ENCODE measurements around the gene TIMP2.
"Not testable (repeated sequence)": the region's sequence is repeated elsewhere in the genome, so short reads cannot be mapped to it uniquely, and the experiment has no call there.

Gene TIMP2

DNA sequence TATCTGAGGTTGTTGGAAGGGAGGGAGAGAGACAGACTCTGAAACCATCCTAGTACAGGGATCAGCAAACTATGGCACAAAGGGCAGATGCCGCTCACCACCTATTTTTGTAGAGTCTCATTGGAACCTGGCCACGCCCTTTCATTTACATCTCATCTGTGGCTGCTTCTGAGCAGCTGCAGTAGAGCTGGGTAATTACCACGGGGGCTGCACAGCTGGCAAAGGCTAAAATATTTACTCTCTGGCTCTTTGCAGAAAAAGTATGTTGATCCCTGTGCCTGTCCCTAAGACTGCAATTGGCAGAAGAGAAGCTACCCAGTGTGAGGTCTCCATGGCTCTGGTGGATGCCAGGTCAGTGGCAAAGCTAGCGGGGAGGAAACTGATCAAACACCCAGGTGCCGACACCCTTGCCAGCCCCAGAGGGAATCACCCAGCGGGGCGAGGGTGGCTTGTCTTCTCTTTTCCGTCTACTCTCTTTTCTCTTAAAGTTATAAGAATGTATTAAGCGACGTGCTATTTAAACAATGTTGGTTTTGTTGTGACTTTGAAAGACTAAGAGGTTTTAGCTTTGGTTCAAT, 36.2 kb downstream of the TIMP2 start:
- DNase-seq (ENCODE audit: low spot score), result no peak

DNA sequence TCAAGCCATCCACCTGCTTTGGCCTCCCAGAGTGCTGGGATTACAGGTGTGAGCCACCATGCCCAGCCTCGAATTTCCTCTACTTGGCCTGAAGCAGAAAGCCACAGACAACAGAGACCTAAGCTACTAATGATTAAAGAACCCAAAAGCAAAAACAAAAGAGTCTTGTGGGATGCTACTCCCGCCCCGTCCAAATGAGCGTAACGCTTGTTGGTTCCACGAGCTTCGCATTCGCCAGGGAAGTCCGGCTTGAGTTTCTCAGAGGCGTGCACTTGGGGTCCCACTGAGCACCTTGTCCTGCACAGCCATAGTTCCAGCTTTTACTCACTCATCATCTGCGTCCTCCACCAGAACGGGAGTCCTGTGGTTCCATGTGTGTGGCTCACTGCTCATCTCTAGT, 38.2 kb downstream of the TIMP2 start:
- no peak for DNase-seq (ENCODE audit: low spot score)

- no peak for DNase-seq (ENCODE audit: low spot score)
Measured at GRCh38 chr17:78885956-78886355, 39.2 kb downstream of the TIMP2 start.

DNA sequence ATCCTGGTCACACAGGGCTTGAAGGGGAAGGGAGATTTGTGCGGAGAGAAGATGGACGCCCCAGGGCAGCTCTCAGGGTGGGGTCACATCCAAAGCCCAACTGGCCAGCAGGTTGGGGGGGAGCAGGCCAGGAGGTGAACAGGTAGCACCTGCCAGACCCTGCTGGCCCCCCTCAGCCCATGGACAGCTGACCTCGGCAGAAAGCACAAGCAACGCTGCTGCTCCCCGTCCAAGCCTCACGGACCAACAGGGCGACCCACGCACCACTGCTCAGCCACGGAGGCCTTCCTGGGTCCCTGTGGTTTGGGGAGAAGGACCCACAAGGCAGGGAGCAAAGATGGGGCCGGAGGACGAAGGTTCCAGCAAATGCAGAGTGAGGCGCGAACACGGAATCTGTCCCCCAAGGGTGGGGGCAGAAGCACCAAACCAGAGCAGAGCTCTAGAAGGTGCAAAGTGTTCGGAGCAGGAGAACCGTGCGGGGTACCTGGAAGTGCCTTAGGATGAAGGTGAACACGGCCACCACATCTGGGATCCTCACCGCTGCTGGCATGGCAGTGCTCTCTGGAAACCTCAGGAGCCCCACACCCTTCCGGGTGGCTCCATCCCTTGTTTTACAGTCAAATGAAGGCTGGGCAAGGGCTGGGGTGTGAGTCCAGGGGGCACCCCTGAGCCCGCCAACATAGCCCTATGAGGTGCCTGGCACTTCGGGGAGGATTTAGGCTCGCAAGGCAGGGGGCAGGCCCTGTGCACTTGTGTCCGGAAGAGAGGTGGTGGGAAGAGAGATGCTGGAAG, 40.1 kb downstream of the TIMP2 start:
- no peak for DNase-seq (ENCODE audit: low spot score)

- DNase-seq (ENCODE audit: low spot score), result no peak
Measured at GRCh38 chr17:78884148-78884825, 40.9 kb downstream of the TIMP2 start.

DNA sequence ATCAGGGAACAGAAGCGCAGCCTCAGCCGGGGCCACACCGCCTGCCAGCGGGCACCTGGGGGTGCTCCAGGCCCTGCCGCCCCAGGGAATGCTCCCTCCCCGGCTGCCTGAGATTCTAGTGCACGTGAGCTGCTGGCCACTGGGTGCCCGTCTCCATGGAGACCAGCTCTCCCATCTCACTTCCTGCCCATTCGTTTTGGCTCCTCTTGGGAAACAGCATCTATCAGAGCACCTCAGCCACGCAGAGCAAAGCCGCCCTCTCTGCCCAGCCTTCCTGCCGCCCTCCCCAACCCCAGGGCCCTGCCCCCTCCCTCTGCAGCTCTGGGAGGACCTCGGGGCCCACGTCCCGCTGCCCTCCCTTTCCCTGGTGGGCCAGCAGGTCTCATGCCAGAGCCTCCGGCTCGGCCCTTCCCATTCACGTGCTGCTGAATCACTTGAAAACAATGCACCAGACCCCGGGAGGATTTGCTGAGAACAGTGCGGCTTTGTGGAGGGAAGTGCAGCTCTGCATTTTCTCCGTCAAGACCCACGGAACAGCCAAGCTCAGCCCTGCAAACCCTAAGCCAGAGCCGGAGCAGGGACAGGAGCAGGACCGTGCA, 41.6 kb downstream of the TIMP2 start:
- no peak for DNase-seq (ENCODE audit: low spot score)

- no peak for DNase-seq (ENCODE audit: low spot score)
Measured at GRCh38 chr17:78883089-78883532, 42.1 kb downstream of the TIMP2 start.

GRCh38 chr17:78882540-78883088, 42.6 kb downstream of the TIMP2 start:
- DNase-seq (ENCODE audit: low spot score), result no peak

DNA sequence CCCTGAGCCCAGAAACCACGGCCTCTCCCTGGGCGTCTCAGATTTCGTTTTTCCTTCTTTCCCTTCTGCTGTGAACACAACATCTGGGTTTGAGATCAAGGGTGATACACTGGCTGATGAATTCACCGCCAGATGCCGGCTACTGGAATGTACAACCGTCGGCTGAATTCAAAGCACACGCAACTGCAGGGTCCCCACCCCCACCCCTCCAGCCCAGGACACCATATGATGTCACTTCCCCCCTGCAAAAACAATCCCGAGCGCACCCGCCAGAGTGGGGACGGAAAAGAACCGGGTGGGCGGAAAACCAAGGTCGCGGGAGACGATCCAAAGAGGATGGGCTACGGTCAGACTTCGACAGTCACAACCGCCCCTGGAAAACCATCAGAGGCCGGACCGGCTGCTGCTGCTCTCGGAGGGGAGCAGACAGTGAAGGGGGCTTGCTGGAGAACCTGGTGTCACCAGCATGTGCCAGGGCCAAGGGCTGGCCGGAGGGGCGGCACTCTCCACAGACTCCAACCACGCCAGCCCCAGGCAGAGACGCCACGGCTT, 45.5 kb downstream of the TIMP2 start:
- DNase-seq (ENCODE audit: low spot score), result no peak

DNA sequence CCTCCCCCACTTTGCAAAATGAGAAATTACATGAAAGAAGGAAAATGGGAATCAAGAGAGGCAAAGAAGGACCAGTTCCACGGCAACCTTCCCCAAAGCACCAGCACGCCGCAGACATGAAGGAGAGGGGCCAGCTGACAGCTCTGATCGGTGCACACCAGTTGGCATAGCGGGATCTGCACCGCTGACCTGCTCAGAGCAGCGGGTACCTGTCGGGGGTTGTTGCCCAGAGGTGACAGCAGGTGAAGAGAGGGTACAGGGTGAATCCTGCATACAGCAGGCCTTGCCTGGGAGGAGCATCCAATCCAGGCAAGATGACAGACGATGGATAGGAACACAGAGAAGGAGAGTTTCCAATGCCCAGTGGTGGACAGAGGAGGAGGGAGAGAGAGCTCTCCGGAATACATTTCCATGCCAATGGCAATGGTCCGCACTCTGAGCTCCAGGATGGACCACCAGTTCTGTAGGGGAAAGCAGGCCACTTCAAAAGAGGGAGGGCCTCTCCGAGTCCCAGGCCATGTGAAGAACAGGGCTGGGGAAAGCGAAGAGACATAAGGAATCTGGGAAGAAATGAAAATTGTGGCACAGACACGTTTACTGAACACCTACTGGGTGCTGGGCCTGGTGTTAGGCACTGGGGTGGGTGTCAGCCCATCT, 46.2 kb downstream of the TIMP2 start:
- DNase-seq (ENCODE audit: low spot score), result no peak

GRCh38 chr17:78878261-78878660, 46.9 kb downstream of the TIMP2 start:
- DNase-seq (ENCODE audit: low spot score), result no peak

DNA sequence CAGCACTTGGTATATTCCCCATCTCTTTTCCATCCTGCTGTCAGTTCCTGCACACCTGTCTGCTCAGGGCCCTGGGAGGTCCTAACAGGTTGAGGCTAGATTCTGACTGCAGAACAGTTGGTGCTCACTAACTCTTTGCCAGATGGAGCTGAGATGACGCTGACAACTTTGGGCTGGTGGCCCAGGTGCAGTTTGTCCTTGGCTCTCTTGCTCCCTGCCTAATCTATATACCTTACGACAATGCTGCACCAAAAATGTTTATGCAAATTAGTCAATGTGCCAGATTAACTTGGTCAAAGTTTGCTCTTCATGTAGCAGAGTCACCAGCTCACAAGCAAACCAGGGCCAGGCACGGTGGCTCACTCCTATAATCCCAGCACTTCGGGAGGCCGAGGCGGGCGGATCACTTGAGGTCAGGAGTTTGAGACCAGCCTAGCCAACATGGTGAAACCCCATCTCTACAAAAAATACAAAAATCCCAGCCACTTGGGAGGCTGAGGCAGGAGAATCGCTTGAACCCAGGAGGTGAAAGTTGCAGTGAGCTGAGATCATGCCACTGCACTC, 48.2 kb downstream of the TIMP2 start:
- not testable (repeated sequence) for DNase-seq (ENCODE audit: low spot score)

GRCh38 chr17:78876094-78876597, 49.0 kb downstream of the TIMP2 start:
- no peak for DNase-seq (ENCODE audit: low spot score)

DNA sequence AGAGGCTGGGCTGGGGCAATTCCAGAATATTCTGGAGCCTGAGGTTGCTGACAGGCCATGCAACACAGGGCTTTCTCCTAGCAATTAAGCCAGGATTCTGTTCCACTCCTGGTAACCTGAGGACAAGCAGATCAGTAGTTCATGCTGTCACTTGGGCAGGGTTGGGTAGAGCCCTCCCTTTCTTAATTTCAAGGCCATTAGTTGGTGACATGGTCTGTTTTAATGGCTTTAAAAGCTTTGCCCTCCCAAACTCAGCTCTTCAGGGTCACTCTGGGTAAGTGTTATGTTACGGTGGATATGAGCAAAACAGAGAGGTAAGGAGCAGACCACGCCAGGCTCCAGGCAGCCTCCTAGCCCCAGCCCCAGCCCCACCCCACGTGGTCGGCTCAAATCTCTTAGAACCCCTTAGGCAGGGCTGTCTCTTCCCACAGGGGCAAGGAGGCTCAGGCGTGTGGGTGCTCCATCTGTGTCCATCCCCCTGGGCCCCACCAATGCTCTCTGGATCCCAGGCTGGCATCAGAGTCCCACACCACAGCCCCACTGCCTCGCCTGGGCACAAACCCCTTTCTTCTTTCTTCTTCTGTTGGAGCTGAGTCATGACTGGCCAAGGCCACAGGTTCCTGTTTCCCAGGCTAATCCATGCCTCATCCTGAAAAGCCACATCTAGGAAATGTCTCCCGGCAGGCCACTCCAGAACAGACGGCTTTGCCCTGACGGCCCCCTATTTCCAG, 49.7 kb downstream of the TIMP2 start:
- no peak for DNase-seq (ENCODE audit: low spot score)

DNA sequence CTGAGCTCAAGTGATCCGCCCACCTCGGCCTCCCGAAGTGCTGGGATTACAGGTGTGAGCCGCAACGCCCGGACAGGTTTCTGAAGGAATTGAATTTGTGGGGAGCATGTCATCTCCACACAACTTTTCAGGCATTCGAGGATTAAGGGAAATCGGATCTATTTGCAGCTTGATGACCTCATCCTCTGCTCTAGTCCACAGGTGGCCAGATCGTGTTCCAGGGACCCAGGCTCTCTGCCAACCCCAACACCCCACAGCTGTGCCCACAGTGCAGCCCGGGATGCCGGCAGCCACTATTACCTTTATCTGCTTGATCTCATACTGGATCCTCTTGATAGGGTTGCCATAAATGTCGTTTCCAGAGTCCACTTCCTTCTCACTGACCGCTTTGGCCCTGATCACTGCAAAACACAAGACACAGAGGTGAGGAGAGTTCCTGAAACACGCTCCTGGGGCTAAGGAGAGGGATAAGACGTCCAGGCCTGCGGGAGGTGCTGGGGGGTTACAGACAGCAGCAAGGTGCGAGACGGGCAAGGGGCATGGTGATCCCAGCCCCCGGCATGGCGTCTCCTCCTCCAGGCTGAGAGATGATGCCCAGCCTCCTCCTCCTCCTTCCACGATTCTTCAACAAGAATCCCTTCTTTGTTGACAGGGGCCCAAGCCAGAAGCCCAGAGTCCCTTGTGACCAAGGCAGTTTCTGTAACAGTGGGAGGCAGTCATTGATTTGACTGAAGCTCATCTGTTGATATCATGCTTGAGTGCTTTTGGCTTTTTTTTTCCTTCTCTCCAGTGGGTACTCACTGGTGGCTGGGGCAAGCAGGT, 51.5 kb downstream of the TIMP2 start:
- no peak for DNase-seq (ENCODE audit: low spot score)

- DNase-seq (ENCODE audit: low spot score), result no peak
Measured at GRCh38 chr17:78872486-78872885, 52.7 kb downstream of the TIMP2 start.

DNA sequence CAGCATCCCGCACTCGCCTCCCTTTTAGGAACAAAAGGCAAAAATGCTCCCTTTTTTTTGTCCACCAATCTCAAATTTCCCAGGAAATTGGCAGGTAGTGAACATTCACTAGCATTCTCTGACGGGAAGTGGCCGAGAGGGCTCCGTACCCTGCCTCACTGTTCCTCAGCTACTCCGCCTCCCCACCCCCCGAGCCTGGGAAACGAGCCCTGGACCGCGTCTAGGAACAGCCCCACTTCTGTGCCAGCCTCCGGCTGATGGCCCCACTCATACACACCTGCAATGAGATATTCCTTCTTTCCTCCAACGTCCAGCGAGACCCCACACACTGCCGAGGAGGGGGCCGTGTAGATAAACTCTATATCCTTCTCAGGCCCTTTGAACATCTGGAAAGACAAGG, 54.6 kb downstream of the TIMP2 start:
- no peak for DNase-seq (ENCODE audit: low spot score)

GRCh38 chr17:78868391-78868790, 56.8 kb downstream of the TIMP2 start:
- no peak for DNase-seq (ENCODE audit: low spot score)

DNA sequence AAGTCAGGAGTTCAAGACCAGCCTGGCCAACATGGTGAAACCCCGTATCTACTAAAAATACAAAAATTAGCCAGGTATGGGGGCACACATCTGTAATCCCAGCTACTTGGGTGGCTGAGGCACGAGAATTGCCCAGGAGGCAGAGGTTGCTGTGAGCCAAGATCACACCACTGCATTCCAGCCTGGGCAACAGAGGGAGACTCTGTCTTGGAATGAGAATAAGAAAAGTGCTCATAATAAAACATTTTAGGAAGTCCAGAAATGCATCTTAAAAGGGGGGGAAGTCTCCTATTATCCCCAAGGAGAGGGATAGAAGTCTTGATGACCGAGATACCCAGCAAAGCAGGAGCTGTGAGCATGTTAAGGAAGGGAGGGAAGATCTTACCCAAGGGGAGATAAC, 58.1 kb downstream of the TIMP2 start:
- DNase-seq (ENCODE audit: low spot score), result not testable (repeated sequence)
